Peyer's patch (tissue), 4 donors: ENCODE results near the gene GNAO1.

Experiments used
- CTCF ChIP-seq, 6 experiments: fragments of 450-650 bp in 4 of 6; fragments of 200-600 bp in 2 of 6; sonication (generic) in 1 of 6; IDR thresholded peaks; one replicate each; pipeline ENCODE4 v1.5.1; 2017 to 2019; ENCODE audit warnings: antibody characterized with exemption in 6 of 6, mild to moderate bottlenecking in 3 of 6, moderate library complexity in 1 of 6
- POLR2A ChIP-seq, 2 donors: fragments of 450-650 bp; IDR thresholded peaks; one replicate each; pipeline ENCODE4 v1.5.1; 2017; ENCODE audit warnings: antibody characterized with exemption in 2 of 2, mild to moderate bottlenecking in 2 of 2, moderate library complexity in 2 of 2

- TF ChIP-seq CTCF (IDR thresholded peaks at IDR 0.05), result no peak
- no peak for TF ChIP-seq POLR2A (IDR thresholded peaks at IDR 0.05)
Measured at GRCh38 chr16:56355221-56355620, 163.9 kb downstream of the GNAO1 start.
